Stimulated activated CD8-positive, alpha-beta memory T cell treated with anti-CD3 and anti-CD28 coated beads, Interleukin-2, amount 100 ng/mL, for 1 hour (primary cell): ENCODE results near the gene EHBP1.

Experiments
- DNase-seq, 2 donors: peaks; one replicate each; pipeline ENCODE4 v3.0.0-alpha.2; 2020; ENCODE audit warnings: low read depth in 2 of 2

The EHBP1 gene

DNA sequence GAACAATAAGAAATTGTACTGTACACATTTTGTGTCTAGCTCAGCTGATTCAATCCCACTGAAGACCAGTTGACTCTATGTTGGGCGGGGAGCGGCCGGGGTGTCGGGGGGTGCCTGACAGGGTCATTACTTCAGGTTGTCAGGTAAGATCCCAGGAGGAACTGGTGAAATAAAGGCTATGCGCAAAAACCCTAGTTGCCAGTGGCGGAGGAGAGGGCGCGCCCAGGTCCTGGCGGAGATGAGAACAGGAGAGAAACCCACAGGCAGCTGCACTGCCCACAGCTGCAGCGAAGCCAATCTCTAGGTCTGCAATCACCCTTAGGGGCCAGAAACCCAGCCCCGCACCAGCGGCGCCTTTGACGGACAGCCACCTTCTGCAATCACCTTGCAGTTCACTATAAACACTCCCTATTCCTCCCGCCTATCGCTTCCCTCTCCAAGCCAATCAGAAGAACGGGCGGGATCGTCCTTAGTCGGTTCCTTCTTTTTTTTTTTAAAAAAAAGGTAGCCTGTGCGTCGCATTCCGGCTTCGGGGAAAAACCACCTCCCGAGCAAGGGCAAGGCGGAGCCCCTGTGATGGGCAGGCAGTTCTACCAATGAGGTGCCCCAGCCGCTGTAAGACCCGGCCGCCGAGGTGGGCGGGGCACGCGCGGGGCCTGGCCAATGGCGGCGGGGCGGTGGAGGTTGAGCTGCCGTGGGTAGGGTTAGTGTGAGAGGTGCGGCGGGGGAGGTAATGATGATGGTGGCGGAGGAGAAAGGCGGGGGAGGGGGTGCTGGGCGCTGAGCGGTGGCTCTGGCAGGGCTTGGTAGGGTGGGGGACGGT is at the start of gene EHBP1:
EHBP1 (plus strand) TSS at position 707 of the 823 bp plus-strand sequence. CDS start 1,479 bp downstream, outside the sequence.
- peak; percentile 92 to 96 for DNase-seq

DNA sequence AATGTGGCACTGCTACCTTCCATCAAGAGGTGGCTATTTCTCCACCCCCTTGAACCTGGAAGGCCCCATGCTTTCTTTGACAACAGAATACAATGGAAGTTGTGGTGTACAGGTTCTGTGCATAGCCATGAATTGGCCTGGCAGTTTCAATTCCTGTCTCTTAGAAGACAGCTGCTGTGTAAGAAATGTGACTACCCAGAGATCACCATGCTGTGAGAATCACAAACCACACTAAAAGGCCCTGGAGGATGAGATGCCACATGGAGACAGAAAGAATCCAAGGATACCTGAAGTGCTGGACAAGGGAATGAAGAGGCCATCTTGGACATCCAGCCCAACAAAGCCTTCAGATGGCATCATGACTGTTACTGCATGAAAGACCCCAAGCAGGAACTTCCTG is 47.7 kb upstream of the EHBP1 start:
- no peak for DNase-seq

DNA sequence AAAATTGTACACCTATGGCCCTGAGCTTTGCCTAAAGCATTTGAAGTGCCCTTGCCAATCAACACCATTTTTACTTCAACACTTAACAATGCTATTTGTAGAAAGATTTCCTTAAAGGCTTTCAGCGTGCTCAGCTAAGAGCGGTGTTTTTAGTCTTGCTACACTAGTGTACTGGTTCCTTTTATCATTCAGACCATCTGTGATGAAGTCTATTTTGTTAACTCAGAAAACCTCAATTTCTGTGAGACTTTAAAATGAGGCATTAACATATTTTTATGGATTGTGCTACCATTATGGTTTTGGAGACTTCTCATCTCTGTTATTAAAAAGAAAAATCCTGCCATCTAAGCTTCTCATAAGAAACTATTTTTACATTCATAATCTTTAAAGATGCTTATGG is 46.6 kb upstream of the EHBP1 start:
- no peak for DNase-seq

DNA sequence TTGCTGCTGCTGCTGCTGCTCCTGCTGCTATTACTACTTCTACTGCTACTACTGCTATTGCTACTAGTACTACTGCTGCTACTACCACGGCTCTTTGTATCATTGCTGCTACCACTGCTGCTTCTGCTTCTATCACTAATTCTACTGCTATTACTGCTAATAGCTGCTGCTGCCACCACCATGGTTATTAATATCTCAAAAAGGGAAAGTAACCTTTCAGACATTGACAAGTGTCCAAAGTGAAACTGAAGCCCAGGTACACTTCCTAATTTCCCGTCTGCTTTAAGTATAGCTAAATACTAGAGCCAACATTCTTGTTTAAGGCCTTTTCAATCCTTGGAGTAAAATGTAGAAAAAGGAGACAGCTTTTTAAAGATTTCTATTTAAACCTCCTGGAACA is 45.4 kb upstream of the EHBP1 start:
- no peak for DNase-seq

GRCh38 chr2:62660582-62661262 is 44.8 kb upstream of the EHBP1 start:
- DNase-seq: no peak

GRCh38 chr2:62661263-62661635 is 44.3 kb upstream of the EHBP1 start:
- no peak for DNase-seq

- no peak for DNase-seq
These were observed 43.4 kb upstream of the EHBP1 start for GRCh38 chr2:62662131-62662530.

DNA sequence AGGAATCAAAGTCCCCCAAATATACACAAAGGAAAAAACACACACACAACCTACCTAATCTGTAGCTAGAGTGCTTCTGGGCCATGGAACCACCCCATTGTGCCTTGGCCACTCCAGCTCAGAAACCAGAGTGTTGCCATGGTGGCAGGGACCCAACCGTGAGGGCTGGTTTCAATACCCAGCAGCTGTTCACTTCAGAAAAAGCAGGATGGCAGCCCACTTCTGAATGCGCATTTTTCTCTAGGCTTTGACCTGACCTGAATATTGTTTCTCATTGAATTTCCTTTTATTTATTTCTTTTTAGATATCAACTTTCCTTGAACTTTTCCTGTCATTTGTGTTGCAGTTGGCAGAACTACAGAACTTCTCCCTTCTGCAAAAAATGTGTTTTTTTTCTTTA is 43.0 kb upstream of the EHBP1 start:
- no peak for DNase-seq

GRCh38 chr2:62663411-62663810 is 42.1 kb upstream of the EHBP1 start:
- no peak for DNase-seq

- no peak for DNase-seq
These were observed 41.4 kb upstream of the EHBP1 start for GRCh38 chr2:62663920-62664795.

- no peak for DNase-seq
These were observed 40.1 kb upstream of the EHBP1 start for GRCh38 chr2:62665446-62665845.

GRCh38 chr2:62669180-62669579 is 36.3 kb upstream of the EHBP1 start:
- DNase-seq: no peak

GRCh38 chr2:62672601-62673000 is 32.9 kb upstream of the EHBP1 start:
- no peak for DNase-seq

GRCh38 chr2:62675062-62675461 is 30.5 kb upstream of the EHBP1 start:
- no peak for DNase-seq

- DNase-seq: no peak
These were observed 20.3 kb upstream of the EHBP1 start for GRCh38 chr2:62685256-62685655.

GRCh38 chr2:62686012-62686685 is 19.4 kb upstream of the EHBP1 start:
- no peak for DNase-seq

- no peak for DNase-seq
These were observed 17.9 kb upstream of the EHBP1 start for GRCh38 chr2:62687636-62688035.

DNA sequence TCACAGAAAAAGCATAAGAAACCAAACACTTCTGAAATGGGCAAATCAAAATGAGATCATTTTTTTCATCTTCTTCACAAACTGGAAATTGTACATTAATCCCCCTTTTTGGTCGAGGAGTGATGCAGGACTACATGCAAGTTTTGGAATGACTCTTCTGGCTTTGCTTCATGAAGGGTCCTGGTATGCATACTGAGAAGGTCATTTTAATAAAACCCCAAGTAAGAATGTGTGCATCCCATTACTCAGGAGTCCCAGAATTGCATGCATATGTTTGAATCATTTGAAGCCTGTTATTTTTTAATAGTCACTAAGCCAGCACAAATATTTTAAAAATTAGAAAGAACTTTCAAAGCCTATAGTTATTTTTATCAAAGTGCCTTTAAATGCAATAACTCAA is 16.7 kb upstream of the EHBP1 start:
- no peak for DNase-seq

- DNase-seq: no peak
These were observed 14.3 kb upstream of the EHBP1 start for GRCh38 chr2:62691186-62691585.

DNA sequence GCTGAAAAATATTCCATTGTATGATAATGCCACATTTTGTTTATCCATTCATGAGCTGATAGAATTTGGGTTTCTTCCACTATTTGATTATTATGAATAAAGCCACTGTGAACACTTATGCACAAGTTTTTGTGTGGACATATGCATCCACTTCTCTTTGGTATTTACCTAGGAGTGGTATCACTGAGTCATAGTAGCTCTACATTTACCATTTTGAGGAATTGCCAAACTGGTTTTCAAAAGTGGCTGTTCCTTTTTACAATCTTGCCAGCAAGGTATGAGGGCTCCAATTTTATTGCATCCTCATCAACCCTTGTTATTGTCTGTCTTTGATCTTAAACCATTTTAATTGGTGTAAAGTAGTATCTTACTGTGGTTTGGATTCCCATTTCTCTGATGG is 13.3 kb upstream of the EHBP1 start:
- no peak for DNase-seq

- no peak for DNase-seq
These were observed 6.9 kb upstream of the EHBP1 start for GRCh38 chr2:62698653-62699052.

GRCh38 chr2:62704654-62705006 is 883 bp upstream of the EHBP1 start:
- DNase-seq: no peak
